Medulla oblongata (tissue), 1 donor: ENCODE data around the gene ZSWIM6.

Source experiments
- DNase-seq: peaks from one replicate; pipeline ENCODE4 v3.0.0-alpha.2; 2015; ENCODE audit errors: extremely low spot score

ZSWIM6 gene

DNA sequence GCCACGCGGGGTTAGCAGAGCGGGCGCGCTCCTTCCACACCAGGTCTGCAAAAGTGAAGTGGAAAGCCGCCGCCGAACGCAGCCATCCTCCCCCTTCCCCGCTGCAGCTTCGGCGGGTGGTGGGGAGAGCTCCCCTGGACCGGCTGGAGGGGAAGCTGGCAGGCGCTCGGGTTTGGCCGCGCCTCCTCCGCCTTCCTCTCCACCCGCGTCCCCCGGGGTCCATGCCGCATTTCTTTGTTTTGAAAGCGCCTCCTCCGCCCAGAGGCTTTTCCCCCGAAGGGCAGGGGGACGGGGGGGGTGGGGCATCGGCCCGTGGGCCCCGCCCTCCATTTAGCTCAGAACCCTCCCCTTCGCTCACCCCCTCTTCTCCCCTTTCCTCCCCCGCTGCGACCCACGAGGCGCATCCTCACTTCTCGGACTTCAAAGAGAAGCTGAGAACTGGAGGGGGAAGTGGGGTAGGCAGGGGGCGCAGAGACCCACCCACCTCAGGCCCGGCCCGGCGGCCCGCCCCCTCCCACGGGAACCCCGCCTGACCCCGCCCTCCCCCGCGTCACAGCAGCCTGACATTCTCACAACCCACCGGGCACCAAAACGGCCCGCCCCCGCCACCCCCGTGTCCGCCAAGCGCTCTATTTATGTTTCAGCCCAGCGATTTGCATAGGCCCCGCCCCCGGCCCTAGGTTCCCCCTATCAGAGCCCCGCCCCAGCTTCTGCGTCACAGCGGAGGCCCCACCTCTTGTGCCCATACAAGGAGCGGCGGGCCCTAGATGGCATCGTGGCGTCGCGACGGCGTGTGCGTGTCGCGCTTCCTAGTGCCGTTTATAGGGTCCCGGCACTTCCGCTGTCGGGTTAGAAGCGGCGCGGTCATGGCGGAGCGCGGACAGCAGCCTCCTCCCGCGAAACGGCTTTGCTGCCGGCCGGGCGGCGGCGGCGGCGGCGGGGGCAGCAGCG lies at the start of gene ZSWIM6:
TSS of gene ZSWIM6 (plus strand) at position 852 of the 951 bp plus-strand sequence. CDS start at position 867, 15 bp downstream.
- peak; percentile 100 for DNase-seq

DNA sequence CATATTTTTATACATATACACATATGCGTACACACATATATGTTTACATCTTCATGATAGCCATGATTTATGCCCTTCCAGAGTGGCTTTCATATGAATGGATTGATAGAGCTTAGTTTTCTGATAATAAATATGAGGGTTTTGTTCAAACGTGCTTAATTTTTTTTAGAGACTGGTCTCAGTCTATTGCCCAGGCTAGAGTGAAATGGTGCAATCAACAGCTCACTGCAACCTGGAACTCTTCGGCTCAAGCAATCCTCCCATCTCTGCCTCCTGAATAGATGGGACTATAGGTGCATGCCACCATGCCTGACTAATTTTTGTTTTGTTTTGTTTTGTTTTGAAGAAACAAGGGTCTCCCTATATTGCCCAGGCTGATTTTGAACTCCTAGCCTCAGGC lies 48.6 kb upstream of the ZSWIM6 start:
- no peak for DNase-seq

DNA sequence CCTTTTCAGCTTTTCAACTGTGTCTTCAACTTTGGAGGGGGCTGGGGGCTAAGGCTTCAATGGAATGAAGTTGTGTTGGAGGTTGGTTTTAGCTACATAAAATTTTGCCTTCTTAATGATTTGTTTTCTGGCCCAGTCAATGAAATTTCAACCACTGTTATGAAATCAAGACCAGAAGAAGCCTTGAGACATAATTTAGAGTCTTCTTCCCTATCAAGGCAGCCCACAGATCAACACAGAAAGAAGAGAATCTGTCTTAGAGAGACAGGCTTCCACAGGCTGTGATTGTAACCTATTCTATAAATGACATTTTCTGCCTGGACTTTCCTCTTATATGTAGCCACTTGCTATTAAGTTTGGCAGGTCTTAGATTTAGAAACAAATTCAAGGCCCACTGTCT lies 46.5 kb upstream of the ZSWIM6 start:
- no peak for DNase-seq

DNA sequence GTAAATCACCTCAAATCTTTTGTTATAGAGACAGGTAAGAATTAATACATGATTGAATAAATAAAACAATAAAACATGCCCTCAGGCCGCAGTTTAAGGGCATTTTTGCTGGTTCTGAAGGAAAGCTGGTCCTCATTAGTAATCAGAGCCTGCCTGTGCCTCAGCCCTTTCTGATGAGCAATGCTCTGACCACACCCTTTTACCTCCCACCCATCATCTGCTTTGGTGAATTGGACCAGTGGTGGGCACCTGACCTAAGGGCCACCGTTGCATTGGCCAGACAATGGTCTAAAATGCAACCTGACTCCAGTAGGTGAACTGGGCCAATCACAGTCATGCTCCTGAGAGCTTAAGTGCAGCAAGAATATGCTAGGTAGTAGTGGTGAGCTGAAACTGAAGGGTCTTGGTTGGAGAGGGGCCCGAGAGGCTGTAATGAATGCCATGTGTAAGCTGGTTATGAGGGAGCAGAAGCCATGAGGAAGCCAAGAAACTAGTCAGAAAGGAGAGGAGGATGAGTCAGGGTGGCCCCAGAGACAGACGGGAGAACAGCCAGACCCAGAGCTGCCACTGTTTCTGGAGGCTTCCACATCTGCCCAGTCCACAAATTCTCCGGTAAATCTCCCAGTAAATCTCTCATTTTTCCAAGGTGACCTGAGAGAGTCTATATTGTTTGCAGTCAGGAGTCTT lies 45.5 kb upstream of the ZSWIM6 start:
- no peak for DNase-seq

DNA sequence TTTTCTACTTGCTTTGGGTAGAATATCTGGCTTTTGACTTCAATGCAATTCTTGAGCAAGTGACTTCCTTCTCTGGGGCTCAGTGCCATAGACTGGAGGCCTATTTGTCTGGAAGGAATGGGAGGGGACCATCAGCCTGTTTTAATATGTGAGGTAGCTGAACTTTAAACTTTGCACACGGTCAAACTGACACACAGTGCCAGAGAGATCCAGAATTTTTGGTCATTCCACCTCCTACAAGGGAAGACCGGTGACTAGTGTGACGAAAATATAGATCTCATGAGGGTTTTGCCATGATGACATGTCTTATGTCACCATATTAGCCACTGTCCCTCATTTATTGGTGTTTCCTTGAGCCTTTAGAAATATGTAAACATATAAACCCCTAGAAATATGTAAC lies 44.6 kb upstream of the ZSWIM6 start:
- no peak for DNase-seq

DNA sequence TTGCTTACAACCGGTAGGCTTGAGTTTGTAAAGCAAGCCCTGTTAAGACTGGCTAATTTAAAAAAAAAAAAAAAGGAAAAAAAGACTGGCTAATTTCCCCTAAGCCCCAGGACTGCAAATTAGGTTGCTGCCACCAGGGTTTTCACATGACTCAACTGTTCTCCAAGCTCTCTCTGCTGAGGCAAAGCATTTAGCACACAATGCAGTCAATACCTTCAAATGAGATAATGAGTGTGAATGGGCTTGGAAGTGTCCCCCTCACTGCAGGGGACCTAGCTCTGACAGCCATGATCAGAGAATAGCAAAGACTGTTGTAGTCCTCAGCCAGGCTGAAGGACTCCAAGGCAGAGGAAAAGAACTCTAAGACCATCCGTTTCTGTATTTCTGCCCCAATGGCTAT lies 42.8 kb upstream of the ZSWIM6 start:
- DNase-seq, result no peak

DNA sequence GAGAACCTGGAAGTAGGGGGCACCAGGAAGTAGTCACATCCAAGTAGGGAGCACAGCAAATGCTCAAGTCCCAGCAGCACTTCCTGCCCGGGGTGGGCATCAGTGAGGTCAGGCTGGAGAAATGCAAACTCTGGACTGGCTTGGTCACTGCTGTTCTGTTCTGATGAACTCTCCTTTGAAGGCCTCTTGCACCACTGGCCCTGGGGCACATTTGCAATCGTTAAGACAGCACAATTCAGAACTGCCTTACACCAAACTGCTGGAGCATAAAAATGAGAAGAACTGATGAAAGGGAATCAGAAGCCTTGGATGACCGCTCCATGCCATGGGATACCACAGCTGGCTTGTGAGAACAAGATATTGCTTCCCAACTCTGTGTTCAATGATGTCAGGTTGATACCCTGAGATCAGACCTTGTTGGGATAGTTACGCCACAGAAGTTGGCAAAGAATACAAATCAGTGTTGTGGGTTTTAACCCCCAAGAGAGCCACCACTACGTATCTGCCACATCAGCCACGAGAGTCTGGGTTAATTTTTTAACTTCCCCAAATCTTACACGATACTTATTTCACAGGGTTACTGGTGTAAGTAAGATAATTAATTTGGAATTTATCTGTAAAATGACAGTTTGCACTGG lies 42.3 kb upstream of the ZSWIM6 start:
- no peak for DNase-seq

DNA sequence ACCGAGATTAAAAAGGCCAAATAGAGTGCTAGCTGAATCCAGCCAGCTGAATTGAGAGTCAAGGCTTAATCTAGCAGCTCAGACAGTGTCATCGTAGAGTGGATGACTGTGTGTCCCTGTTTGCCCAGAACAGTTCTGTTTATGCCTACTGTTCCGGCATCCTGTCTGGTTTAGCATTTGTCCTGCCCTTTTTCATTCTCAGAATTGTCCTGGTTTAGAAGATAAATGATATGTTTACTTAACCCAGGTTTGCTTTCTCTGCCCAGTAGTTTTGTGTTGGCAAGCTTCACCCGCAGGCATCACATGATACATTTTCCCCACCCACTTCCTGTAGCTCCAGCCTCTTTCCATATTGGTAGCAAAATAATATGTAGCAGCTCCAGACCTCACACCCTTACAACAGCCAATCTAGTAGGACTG lies 41.3 kb upstream of the ZSWIM6 start:
- peak; percentile 35 for DNase-seq

DNA sequence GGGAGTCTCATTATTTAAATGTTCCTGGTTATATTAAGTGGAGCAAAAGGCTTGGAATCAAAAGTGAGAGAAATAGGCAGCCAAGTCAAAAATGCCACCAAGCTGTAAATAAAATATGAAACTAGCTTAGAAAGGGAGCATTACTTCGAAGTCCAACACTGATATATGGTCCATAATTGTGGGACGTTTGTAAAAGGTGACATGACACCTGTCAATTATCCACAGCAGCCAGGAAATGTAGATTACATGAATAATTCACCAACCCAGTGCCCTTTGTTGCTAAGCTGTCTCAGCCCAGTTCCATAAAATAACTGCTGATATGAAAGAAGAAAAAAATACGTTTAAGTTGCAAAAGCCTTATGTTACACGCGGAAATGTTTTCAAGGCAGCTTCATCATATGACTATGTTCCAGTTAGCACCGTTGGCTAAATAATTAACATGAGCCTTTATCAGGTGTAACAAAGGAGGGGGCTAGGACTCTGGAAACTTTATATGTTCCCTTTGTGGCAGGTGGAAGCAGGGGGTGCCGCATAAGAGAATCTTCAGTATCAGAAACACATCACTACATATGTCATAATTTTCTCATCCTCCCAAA lies 39.9 kb upstream of the ZSWIM6 start:
- no peak for DNase-seq

DNA sequence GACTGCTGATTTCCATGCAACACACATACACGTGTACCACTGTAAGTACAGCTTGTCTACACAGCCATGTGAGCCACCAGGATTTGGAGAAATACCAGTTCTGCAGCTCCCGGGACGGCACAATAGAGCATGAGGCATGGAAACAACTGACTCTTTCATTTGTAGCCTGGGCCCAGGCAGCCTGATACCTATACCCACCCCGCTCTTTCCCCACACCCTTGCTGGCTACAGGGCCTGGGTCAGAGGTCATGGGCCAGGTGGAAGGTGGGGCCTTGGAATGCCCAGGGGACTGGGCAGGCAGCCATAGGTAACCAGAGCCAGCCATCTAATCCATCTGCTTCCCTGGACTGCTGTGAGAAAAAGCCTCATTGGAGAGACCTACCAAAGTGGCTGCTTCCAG lies 39.0 kb upstream of the ZSWIM6 start:
- no peak for DNase-seq

DNA sequence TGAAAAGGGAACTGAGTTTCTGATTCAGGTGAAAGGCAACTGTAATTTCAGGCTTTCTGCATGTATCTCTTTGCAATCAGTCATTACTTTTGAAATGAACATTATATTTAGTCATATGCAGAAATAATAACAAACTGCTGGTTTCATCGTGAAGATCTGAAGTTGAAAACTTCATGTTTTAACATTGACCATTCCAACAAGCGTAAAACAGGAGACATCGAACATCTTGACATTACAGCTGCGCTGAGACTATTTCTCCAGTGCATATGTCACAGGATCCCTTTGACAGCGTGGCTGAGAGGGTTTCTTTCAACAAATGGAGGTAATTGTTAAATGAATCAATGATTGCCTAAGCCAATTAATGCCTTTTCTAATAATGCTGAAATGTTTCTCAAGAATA lies 38.2 kb upstream of the ZSWIM6 start:
- no peak for DNase-seq

DNA sequence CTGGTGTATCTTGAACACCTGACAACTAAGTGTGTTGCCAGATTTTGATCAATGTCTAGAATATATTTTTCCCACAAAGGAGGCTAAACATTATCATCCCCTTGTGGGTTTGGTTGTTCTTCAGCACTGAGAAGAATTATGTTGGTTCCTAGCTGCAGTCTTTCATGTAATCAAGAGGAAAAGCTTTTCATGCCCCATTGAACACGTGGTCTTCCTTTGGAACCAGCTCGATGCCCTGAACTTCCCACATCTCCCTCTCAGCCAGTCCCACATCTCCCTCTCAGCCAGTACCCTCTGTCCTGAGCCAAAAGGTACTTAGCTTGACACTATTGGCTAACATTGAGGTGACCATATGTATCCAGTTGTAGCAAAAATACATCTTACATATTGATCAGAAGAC lies 36.7 kb upstream of the ZSWIM6 start:
- no peak for DNase-seq

DNA sequence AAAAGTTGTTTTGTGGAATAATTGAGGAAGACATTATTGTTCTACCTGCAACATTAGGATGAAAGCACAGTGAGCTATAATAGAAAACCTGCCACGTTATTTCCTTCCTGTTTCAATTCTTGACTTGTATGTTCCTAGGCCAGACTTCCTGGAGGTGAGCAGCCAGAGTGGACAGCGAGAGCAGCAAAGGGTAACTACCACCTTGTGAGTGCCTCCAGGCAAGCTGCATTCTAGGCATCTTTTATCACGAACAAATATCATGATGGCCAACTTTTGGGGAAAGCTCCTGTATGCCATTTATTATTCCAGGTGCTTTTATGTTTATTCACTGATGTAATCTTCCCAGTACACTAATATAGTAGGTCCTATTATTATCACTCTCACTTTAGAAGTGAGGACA lies 34.0 kb upstream of the ZSWIM6 start:
- DNase-seq, result no peak

DNA sequence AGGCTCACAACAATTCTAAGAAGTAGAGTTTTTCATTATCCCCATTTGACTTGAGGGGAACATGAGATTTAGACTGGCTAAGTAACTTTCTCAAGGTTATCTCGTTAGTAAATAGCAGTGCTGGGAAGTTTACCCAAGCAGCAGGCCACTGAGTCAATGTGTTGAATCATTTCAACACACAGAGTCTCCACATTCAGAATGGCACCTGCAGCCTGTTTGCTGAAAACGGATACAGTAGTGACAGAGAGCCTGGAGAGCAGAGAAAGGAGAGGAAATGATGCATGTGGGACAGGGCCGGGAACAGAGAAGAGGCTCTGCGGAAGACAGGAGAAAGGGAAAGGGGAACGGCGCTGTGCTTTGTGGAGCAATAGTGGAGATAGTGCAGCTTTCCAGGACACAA lies 33.5 kb upstream of the ZSWIM6 start:
- DNase-seq, result no peak

DNA sequence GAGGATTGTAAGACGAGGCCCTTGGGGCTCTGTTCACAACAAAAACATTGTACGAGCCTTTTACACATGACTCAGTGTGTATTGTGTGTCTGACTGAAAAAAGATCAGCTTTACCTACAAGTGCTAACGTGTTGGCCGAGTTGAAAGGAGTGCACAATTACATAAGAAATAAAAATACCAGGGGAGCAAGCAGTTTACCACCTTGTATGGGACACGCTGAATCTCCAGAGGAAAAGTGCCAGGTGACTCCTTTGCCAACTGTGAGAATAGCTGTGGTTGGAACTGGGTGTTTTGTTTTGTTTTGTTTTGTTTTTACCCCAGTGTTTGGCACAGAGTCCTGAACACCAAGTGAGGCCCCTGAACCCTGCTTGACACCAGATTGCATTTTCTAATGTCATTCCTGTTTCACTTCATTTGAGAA lies 32.8 kb upstream of the ZSWIM6 start:
- no peak for DNase-seq

DNA sequence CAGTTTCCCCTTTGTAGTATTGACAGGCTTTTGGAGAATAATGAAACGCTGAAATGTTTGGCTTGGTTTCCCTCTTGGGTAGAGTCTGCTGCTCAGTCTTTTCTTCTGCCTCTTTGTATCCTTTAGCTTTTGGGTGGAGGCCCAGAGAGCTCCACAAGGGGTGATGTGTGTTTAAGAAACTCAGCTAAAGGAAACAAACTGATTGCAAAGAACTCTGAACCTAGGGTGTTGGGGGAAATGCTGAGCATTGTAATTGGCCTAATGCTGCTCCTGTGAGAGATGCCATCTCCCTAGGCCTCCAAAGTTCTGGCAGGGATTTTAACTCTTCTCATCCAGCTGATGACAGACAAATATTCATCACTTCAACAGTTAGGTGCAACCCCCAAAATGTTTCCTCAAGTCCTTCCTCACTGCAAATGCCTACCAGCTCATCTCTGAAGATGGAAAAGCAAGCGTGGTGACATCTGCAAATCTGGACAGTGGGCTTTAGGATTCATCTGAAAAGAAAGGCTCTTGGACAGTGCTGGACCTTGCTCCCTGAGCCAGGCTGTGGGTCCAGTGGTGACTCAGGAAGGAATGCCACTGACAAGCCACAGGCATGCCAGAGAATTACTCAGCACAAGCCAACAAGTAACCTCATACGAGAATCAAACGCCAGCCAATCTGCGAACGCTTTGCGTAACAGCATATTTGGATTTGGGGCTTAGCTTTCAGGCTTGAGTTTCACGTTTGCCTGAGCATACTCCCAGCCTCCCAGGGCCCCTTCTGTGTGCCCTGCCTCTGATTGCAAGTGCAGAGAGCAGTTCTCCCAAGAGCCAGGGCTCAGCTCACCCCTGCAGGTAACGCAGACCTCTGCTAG lies 30.5 kb upstream of the ZSWIM6 start:
- DNase-seq, result peak; percentile 90

DNA sequence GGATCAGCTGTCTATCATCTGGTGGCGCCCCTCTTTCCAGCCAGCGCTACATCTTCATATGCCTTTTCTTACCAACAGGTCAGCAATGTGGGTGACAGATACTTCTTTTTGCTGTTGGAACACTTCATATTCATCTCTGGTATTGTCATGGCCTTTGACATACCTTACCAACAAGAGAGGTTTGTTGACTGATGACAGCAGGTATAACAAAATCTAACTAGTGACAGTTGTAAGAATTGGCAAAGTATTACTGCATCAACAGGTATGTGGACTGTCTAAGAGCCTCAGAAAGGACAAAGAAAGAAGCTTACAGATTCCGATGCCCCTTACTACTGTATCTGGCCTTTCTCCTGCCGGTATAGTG lies 29.9 kb upstream of the ZSWIM6 start:
- no peak for DNase-seq

DNA sequence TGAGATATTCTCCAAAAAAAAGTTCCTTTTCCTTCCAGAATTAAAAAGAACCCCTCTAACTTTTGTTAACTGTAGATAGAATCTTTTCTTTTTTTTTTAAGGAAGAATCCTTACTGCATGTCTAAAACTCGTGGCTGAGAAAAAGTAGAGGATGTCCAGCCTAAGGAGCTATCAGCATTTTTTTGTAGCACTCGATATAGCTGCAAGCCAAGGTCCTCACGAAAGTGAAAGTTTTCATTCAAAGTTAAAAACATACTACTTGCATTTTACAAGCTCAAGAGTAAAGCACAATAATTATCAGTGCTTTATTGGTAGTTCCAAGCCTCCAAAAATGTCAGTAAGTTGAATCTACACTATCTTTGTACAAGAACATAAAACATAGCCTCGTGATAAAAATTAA lies 28.7 kb upstream of the ZSWIM6 start:
- peak; percentile 43 for DNase-seq

DNA sequence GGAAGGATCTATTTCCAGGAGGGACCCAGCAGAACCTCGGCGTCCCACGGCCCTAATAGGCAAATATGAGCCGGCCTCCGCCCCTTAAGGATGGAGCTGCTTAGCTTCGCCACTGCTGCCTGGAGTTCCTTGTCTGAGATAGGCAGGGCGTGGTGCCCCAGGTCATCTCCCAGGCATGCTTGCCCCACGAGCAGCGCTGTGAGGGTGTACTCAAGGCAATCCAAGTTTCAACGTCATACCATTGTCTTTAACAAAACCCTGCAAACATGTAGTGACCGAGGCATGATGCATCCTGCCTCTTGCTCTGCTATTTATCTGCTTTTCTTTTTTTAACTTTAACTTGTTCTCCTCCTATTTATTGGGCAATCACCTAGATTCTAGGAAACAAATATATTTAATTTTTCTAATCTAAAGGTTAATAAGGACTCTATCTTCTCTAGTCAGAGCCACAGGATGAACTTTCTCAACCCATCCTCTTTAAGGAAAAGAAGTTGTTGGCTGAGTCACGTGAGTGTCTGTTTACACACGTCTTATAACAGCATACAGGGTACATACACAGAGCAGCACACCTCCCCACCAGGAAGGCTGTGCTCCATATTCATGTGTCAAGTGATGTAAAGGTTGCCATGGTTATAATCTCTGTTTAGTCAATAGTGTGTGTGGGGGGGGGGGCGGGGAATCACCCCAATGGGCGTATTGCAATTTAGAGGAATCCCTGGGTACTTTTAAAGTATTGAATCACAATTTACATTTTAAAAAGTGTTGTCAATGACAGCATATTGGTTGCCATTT lies 27.3 kb upstream of the ZSWIM6 start:
- no peak for DNase-seq

DNA sequence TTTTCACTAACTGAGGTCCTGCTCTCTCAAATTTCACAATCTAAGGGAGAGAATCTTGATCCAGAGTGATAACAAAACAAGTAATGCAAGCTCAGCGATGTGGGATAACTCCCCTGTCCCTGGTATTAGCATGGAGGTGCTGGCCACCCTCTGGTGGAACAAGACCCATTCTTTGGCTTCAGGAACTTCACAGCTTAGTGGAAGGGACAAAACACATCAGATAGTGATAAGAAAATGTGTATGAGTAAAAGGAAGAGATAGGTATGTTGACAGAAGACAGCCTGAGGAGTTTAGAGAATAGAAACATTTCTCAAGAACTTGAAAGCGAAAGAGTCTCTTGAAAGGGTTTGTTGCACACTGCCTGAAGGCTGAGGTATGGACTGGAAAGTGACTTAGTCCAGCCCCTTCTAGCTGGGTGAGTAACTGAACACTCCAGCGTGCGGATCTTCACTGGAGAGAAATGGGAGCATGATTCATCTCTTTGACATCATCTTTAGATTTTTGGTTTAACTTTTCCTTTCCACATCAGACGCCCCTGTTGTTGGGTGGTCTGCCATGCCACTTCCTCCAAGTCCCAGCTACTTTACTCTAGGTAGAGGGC lies 25.4 kb upstream of the ZSWIM6 start:
- DNase-seq, result no peak
